A673 (cell line): ENCODE data around the gene CWF19L1. TPM values are rescaled to one million over a fixed set of nuclear protein-coding genes. Genes with fewer than 3 reads are reported as not detected.
A peak's percentile ranks its signal among the peaks of the same experiment; 100 is the strongest.

ENCODE experiments used
- Bru-seq: library from RNA; stranded (reverse); fragments of 400-500 nt; gene quantifications from one replicate; lab custom pipeline; 2021; lab: Mats Ljungman, UMichigan
- BruChase-seq, 2 experiments: library from RNA; stranded (reverse); fragments of 400-500 nt; gene quantifications; one replicate each; lab custom pipeline; 2021; lab: Mats Ljungman, UMichigan
- BruUV-seq: library from RNA; stranded (reverse); fragments of 400-500 nt; replicated peaks from 2 replicates; lab custom pipeline; 2021; lab: Mats Ljungman, UMichigan
- CTCF ChIA-PET: fragments of 300-600 bp; sonication (Branson Sonifier 250); formaldehyde crosslinking; loops from one replicate; lab custom pipeline; 2022; ENCODE audit warnings: antibody characterized with exemption; lab: Charles Lee
- POLR2A ChIA-PET: fragments of 300-600 bp; sonication (Branson Sonifier 250); formaldehyde crosslinking; loops from one replicate; lab custom pipeline; 2022; ENCODE audit warnings: antibody characterized with exemption; ENCODE audit not compliant: low non-redundant PET; lab: Charles Lee
- DNase-seq: peaks from one replicate; pipeline ENCODE4 v3.0.0-alpha.2; 2015; ENCODE audit warnings: low spot score
- H3K27ac ChIP-seq: fragments of 200-600 bp; sonication (generic); 2 replicates; pipeline ENCODE4 v1.5.1; 2016; ENCODE audit warnings: mixed run types, low read depth, mild to moderate bottlenecking, mixed read lengths, antibody characterized with exemption, low read length; ENCODE audit not compliant: poor library complexity, severe bottlenecking
- H3K27me3 ChIP-seq: fragments of 200-600 bp; sonication (generic); replicated peaks from 2 replicates; pipeline ENCODE4 v1.6.1; 2017; ENCODE audit warnings: mixed run types, low read depth, mild to moderate bottlenecking, mixed read lengths, antibody characterized with exemption, low read length; ENCODE audit not compliant: insufficient read depth, poor library complexity
- H3K36me3 ChIP-seq: fragments of 200-600 bp; sonication (generic); 2 replicates; pipeline ENCODE4 v1.6.1; 2016; ENCODE audit warnings: mixed run types, mild to moderate bottlenecking, mixed read lengths, antibody characterized with exemption, low read length; ENCODE audit not compliant: insufficient read depth, poor library complexity, severe bottlenecking
- H3K4me1 ChIP-seq: fragments of 200-600 bp; sonication (generic); 2 replicates; pipeline ENCODE4 v1.6.1; 2017; ENCODE audit warnings: mixed run types, mild to moderate bottlenecking, mixed read lengths, antibody characterized with exemption, low read length; ENCODE audit not compliant: insufficient read depth, poor library complexity, severe bottlenecking
- H3K4me3 ChIP-seq: fragments of 200-600 bp; sonication (generic); 2 replicates; pipeline ENCODE4 v1.5.1; 2016; ENCODE audit warnings: low read depth, mixed run types, mild to moderate bottlenecking, mixed read lengths, low read length; ENCODE audit not compliant: poor library complexity, severe bottlenecking
- H3K9me3 ChIP-seq: fragments of 200-600 bp; sonication (generic); 2 replicates; pipeline ENCODE4 v1.6.1; 2016; ENCODE audit warnings: mixed run types, low read depth, mild to moderate bottlenecking, mixed read lengths, antibody characterized with exemption, low read length; ENCODE audit not compliant: poor library complexity, severe bottlenecking
- CTCF ChIP-seq: fragments of 300-800, 200-600 bp; sonication (generic); conservative IDR thresholded peaks from 2 replicates; pipeline ENCODE4 v1.5.1; 2017; ENCODE audit warnings: low read depth, mild to moderate bottlenecking, antibody characterized with exemption, low read length, moderate library complexity, mixed read lengths
- EZH2 ChIP-seq: fragments of 200-600 bp; sonication (generic); IDR thresholded peaks from 2 replicates; pipeline ENCODE4 v1.6.1; 2017; ENCODE audit warnings: borderline replicate concordance, low read depth, mild to moderate bottlenecking, mixed read lengths, antibody characterized with exemption, low read length; ENCODE audit not compliant: poor library complexity, severe bottlenecking
- intact Hi-C: fragments of 100-400 bp; cut with micrococcal nuclease; formaldehyde crosslinking; loops from one replicate; pipeline ENCODE4 v1.10.0; 2022; ENCODE audit not compliant: unreplicated experiment
- long read RNA-seq: library from polyadenylated mRNA; stranded (forward); transcript quantifications from one replicate; pipeline ENCODE4 v2.0.0, GENCODE V29; 2022
- total RNA-seq: library from RNA; stranded (reverse); gene quantifications from 2 replicates; pipeline ENCODE4 v1.2.3, GENCODE V29; 2021

Gene CWF19L1
- 37.3 and 39.8 TPM in 2 replicates for total RNA-seq
- percentile 76 among the genes with signal in this experiment for Bru-seq, nascent RNA
- percentile 77 among the genes with signal in this experiment for BruChase-seq, experiment 1, labeled RNA remaining after a 2-hour chase
- BruChase-seq, experiment 2, labeled RNA remaining after a 6-hour chase: percentile 78 among the genes with signal in this experiment
- long read RNA-seq, transcript CWF19L1-201 (14 exons, 1,815 nt): major isoform, 16 of 40 reads
- long read RNA-seq, partial matches to known transcripts: 4 of 40 reads
- long read RNA-seq, other reads (novel, unspliced or antisense): 20 of 40 reads

GRCh38 chr10:100267239-100268104, at the start of gene CWF19L1:
Gene CWF19L1, minus strand, starts transcription at chr10:100267638. Its CDS starts 45 bp downstream, at chr10:100267593.
- no peak for TF ChIP-seq CTCF
- no peak for TF ChIP-seq EZH2
- H3K9me3 ChIP-seq: no peaks in the 10 kb centered on the region
- intact Hi-C loops: no loop called here
- H3K27ac ChIP-seq: peak within 1 kb of the TSS; percentile 58
- CTCF ChIA-PET: no interaction called here
- H3K36me3 ChIP-seq: no peaks in the 10 kb centered on the region
- H3K4me1 ChIP-seq: peaks cover 8% of the 10 kb centered on the region
- peak within 1 kb of the TSS; percentile 81 for H3K4me3 ChIP-seq
- TSS peak; percentile 98 for BruUV-seq
- DNase-seq: peak; percentile 91
- no peaks in the 10 kb centered on the region for H3K27me3 ChIP-seq
- POLR2A ChIA-PET: no interaction called here

GRCh38 chr10:100315615-100316014, 48.2 kb upstream of the CWF19L1 start:
- Histone ChIP-seq H3K27me3 (no peaks in the 10 kb centered on the region), H3K27ac (no peak overlapping the region), H3K36me3 (no peaks in the 10 kb centered on the region), H3K9me3 (no peaks in the 10 kb centered on the region), H3K4me1 (peaks cover 19% of the 10 kb centered on the region), H3K4me3 (no peak overlapping the region)
- TF ChIP-seq EZH2 (no peak), CTCF (no peak)
- DNase-seq: peak; percentile 83
- POLR2A ChIA-PET: no interaction called here
- CTCF ChIA-PET: interaction anchor here (0.9 kb wide), 1 partner anchor 18 kb away, joined by 3 read pairs; no protein-coding TSS in a partner anchor
- intact Hi-C loops: no loop called here
- BruUV-seq: no TSS peak

- ChIA-PET POLR2A (no interaction called here), CTCF (no interaction called here)
- BruUV-seq: no TSS peak
- intact Hi-C loops: no loop called here
- Histone ChIP-seq H3K4me1 (peaks cover 19% of the 10 kb centered on the region), H3K27me3 (no peaks in the 10 kb centered on the region), H3K36me3 (no peaks in the 10 kb centered on the region), H3K4me3 (no peak overlapping the region), H3K9me3 (no peaks in the 10 kb centered on the region), H3K27ac (no peak overlapping the region)
- no peak for DNase-seq
- TF ChIP-seq EZH2: no peak
- TF ChIP-seq CTCF: no peak
Observed at GRCh38 chr10:100311298-100311697, 43.9 kb upstream of the CWF19L1 start.
